Loucy (cell line): ENCODE data around the gene IL6R.

Experiments used
- H2AFZ ChIP-seq: fragments of 200-600 bp; sonication (generic); 2 replicates; pipeline ENCODE4 v1.6.0; 2016; ENCODE audit warnings: antibody characterized with exemption, mild to moderate bottlenecking, low read length, moderate library complexity
- H3F3A ChIP-seq: fragments of 200-600 bp; 2 replicates; pipeline ENCODE4 v1.6.0; 2016; ENCODE audit warnings: antibody characterized with exemption, low read depth, mild to moderate bottlenecking
- H3K27me3 ChIP-seq: fragments of 200-600 bp; sonication (generic); 2 replicates; pipeline ENCODE4 v1.6.1; 2014; ENCODE audit warnings: low read length, mild to moderate bottlenecking; ENCODE audit not compliant: insufficient read depth, poor library complexity, severe bottlenecking
- H3K36me3 ChIP-seq: fragments of 200-600 bp; sonication (generic); 2 replicates; pipeline ENCODE4 v1.6.1; 2016; ENCODE audit warnings: low read length; ENCODE audit not compliant: insufficient read depth
- H3K4me1 ChIP-seq: fragments of 200-600 bp; sonication (generic); 2 replicates; pipeline ENCODE4 v1.5.1; 2014; ENCODE audit warnings: low read length, mild to moderate bottlenecking; ENCODE audit not compliant: insufficient read depth, poor library complexity, severe bottlenecking
- H3K4me2 ChIP-seq: fragments of 200-600 bp; sonication (generic); 2 replicates; pipeline ENCODE4 v1.6.0; 2014; ENCODE audit warnings: antibody characterized with exemption, low read length, low read depth, mild to moderate bottlenecking; ENCODE audit not compliant: poor library complexity, severe bottlenecking
- H3K4me3 ChIP-seq: fragments of 200-600 bp; sonication (generic); 2 replicates; pipeline ENCODE4 v1.5.1; 2014; ENCODE audit warnings: low read length, mild to moderate bottlenecking, mixed read lengths; ENCODE audit not compliant: poor library complexity, severe bottlenecking
- H3K79me2 ChIP-seq: fragments of 200-600 bp; sonication (generic); 2 replicates; pipeline ENCODE4 v1.6.1; 2014; ENCODE audit warnings: low read length; ENCODE audit not compliant: insufficient read depth
- H3K9ac ChIP-seq: fragments of 200-600 bp; sonication (generic); 2 replicates; pipeline ENCODE4 v1.6.0; 2014; ENCODE audit warnings: mild to moderate bottlenecking, low read depth, low read length, moderate library complexity; ENCODE audit not compliant: poor library complexity, severe bottlenecking
- H3K9me2 ChIP-seq: fragments of 200-600 bp; sonication (generic); replicated peaks from 2 replicates; pipeline ENCODE4 v1.6.1; 2016; ENCODE audit warnings: low read depth, low read length, mixed read lengths
- H3K9me3 ChIP-seq: fragments of 200-600 bp; sonication (generic); 2 replicates; pipeline ENCODE4 v1.6.1; 2014; ENCODE audit warnings: mild to moderate bottlenecking, antibody characterized with exemption, low read length, low read depth; ENCODE audit not compliant: insufficient read depth
- H4K20me1 ChIP-seq: fragments of 200-600 bp; sonication (generic); 2 replicates; pipeline ENCODE4 v1.6.0; 2014; ENCODE audit warnings: antibody characterized with exemption, low read length, mild to moderate bottlenecking; ENCODE audit not compliant: insufficient read depth, poor library complexity, severe bottlenecking
- CTCF ChIP-seq: fragments of 200-600 bp; sonication (generic); conservative IDR thresholded peaks from 2 replicates; pipeline ENCODE4 v1.5.1; 2014; ENCODE audit warnings: mild to moderate bottlenecking, antibody characterized with exemption, low read length
- EZH2phosphoT487 ChIP-seq: fragments of 200-600 bp; IDR thresholded peaks from 2 replicates; pipeline ENCODE4 v1.6.1; 2018; ENCODE audit warnings: antibody characterized with exemption, mild to moderate bottlenecking, moderate library complexity, borderline replicate concordance

IL6R gene

GRCh38 chr1:154499446-154499845, 94.3 kb downstream of the IL6R start:
- Histone ChIP-seq H3K79me2 (no peaks in the 10 kb centered on the region), H3K27me3 (no peaks in the 10 kb centered on the region), H3K4me3 (no peak overlapping the region), H3K9me2 (no peaks in the 10 kb centered on the region), H3K36me3 (no peaks in the 10 kb centered on the region), H3K4me2 (no peak overlapping the region), H3K4me1 (peaks cover 36% of the 10 kb centered on the region), H4K20me1 (no peaks in the 10 kb centered on the region), H2AFZ (no peak overlapping the region), H3F3A (peaks cover 20% of the 10 kb centered on the region), H3K9me3 (no peaks in the 10 kb centered on the region), H3K9ac (no peak overlapping the region)
- no peak for TF ChIP-seq CTCF
- TF ChIP-seq EZH2phosphoT487, result no peak

DNA sequence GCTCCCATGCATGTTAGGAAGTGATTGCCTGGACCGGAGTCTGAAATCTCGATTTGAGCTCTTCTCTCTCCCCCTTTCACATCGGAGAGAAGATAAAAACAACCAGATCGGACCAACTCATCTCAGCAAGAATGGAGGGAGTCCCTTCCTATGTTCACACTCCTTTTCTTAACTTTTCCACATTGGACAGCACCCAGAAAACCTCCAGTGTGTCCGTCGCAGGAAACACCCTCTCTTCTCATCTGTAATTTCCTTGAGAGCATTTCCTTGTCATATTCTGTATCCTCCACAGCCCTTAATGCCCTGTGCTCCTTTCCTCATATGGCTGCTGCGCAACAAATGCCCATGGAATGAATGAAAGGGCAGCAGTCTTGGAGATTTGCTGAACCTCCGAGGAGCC, 95.4 kb downstream of the IL6R start:
- H4K20me1 ChIP-seq, result no peaks in the 10 kb centered on the region
- H3K9ac ChIP-seq, result no peak overlapping the region
- H3K27me3 ChIP-seq, result no peaks in the 10 kb centered on the region
- H3K4me2 ChIP-seq, result no peak overlapping the region
- peaks cover 29% of the 10 kb centered on the region for H3K4me1 ChIP-seq
- no peak overlapping the region for H3K4me3 ChIP-seq
- H3K79me2 ChIP-seq, result no peaks in the 10 kb centered on the region
- peaks cover 19% of the 10 kb centered on the region for H3F3A ChIP-seq
- H2AFZ ChIP-seq, result no peak overlapping the region
- H3K9me3 ChIP-seq, result no peaks in the 10 kb centered on the region
- no peaks in the 10 kb centered on the region for H3K36me3 ChIP-seq
- TF ChIP-seq EZH2phosphoT487 (no peak), CTCF (no peak)
- H3K9me2 ChIP-seq, result no peaks in the 10 kb centered on the region

- Histone ChIP-seq H4K20me1 (no peaks in the 10 kb centered on the region), H3K4me1 (peaks cover 18% of the 10 kb centered on the region), H3K4me2 (no peak overlapping the region), H3K36me3 (no peaks in the 10 kb centered on the region), H3K4me3 (no peak overlapping the region), H2AFZ (no peak overlapping the region), H3K27me3 (no peaks in the 10 kb centered on the region), H3K79me2 (no peaks in the 10 kb centered on the region), H3K9ac (no peak overlapping the region), H3K9me2 (no peaks in the 10 kb centered on the region), H3K9me3 (no peaks in the 10 kb centered on the region), H3F3A (peaks cover 9% of the 10 kb centered on the region)
- TF ChIP-seq CTCF (no peak), EZH2phosphoT487 (no peak)
Measured at GRCh38 chr1:154501423-154502065, 96.4 kb downstream of the IL6R start.
